RPMI7951 (cell line): ENCODE measurements around the gene GIT1. TPM values are rescaled to one million over a fixed set of nuclear protein-coding genes. Genes with fewer than 3 reads are reported as not detected.

ENCODE experiments used
- total RNA-seq: library from RNA; depleted of rRNA; stranded (reverse); fragments of >200 nt; shearing (Covaris generic); gene quantifications from 2 replicates; pipeline ENCODE4 v1.2.3, GENCODE V29; 2014; rRNA removed

GIT1 gene
- total RNA-seq, 1 experiment from 2014 or later, result 12.0 TPM

Other genes starting within 250 kb of the GIT1 start
- gene TAOK1, start 199.3 kb downstream of the GIT1 start, total RNA-seq, result 25.7 and 30.2 TPM in 2 replicates
- 4.3 and 4.6 TPM in 2 replicates for gene ABHD15, start 22.6 kb downstream of the GIT1 start, total RNA-seq
- 29.3 and 42.1 TPM in 2 replicates for gene TP53I13, start 20.9 kb downstream of the GIT1 start, total RNA-seq
- 0.78 and 1.2 TPM in 2 replicates for gene ANKRD13B, start 3.5 kb upstream of the GIT1 start, total RNA-seq
- gene CORO6, start 33.3 kb upstream of the GIT1 start, total RNA-seq, result 9.9 and 10.1 TPM in 2 replicates